CD8-positive, alpha-beta memory T cell (primary cell): Measurements from ENCODE around the gene INO80. TPM values are rescaled to one million over a fixed set of nuclear protein-coding genes. Genes with fewer than 3 reads are reported as not detected.
A peak's percentile ranks its signal among the peaks of the same experiment; 100 is the strongest.

Source experiments
- CTCF ChIA-PET: fragments of 350-600 bp; sonication (Branson Sonifier 250); formaldehyde crosslinking; loops from one replicate; lab custom pipeline; 2021; ENCODE audit warnings: antibody characterized with exemption; lab: Charles Lee
- POLR2A ChIA-PET: fragments of 350-600 bp; sonication (Branson Sonifier 250); formaldehyde crosslinking; loops from one replicate; lab custom pipeline; 2021; ENCODE audit warnings: antibody characterized with exemption; lab: Charles Lee
- DNase-seq, 5 donors: peaks; one replicate each; pipeline versions ENCODE4 v3.0.0 to v3.0.0-alpha.2; 2020 to 2022; ENCODE audit warnings: mixed read lengths in 1 of 5
- H3K27ac ChIP-seq: one replicate; pipeline ENCODE4 v1.7.0; 2013; ENCODE audit warnings: low read depth, mild to moderate bottlenecking, low read length, moderate library complexity
- H3K27me3 ChIP-seq: 2 replicates; pipeline ENCODE4 v1.7.0; 2013; ENCODE audit warnings: low read length, mild to moderate bottlenecking; ENCODE audit not compliant: insufficient read depth, poor library complexity, severe bottlenecking
- H3K36me3 ChIP-seq: 2 replicates; pipeline ENCODE4 v1.7.0; 2013; ENCODE audit warnings: mild to moderate bottlenecking, low read length, moderate library complexity; ENCODE audit not compliant: insufficient read depth
- H3K4me1 ChIP-seq: 2 replicates; pipeline ENCODE4 v1.7.0; 2013; ENCODE audit warnings: mild to moderate bottlenecking, low read length, moderate library complexity; ENCODE audit not compliant: insufficient read depth
- H3K4me3 ChIP-seq: 2 replicates; pipeline ENCODE4 v1.7.0; 2013; ENCODE audit warnings: mild to moderate bottlenecking, low read length
- H3K9me3 ChIP-seq: 2 replicates; pipeline ENCODE4 v1.7.0; 2013; ENCODE audit warnings: mild to moderate bottlenecking, low read length
- H3K27ac Mint-ChIP-seq, 8 donors: one replicate each; pipeline ENCODE4 v1.8.0; 2020 to 2021; ENCODE audit warnings: mixed read lengths in 8 of 8, mild to moderate bottlenecking in 6 of 8, inconsistent platforms in 3 of 8, moderate library complexity in 3 of 8
- H3K27me3 Mint-ChIP-seq, 2 donors: one replicate each; pipeline ENCODE4 v1.8.0; 2020 to 2021; ENCODE audit warnings: mixed read lengths in 2 of 2, mild to moderate bottlenecking in 1 of 2, moderate library complexity in 1 of 2
- H3K36me3 Mint-ChIP-seq, 3 donors: one replicate each; pipeline ENCODE4 v1.8.0; 2020 to 2021; ENCODE audit warnings: mixed read lengths in 3 of 3, inconsistent platforms in 1 of 3, mild to moderate bottlenecking in 1 of 3
- H3K4me1 Mint-ChIP-seq, 3 donors: one replicate each; pipeline ENCODE4 v1.8.0; 2020 to 2021; ENCODE audit warnings: mixed read lengths in 3 of 3, inconsistent platforms in 1 of 3, mild to moderate bottlenecking in 1 of 3
- H3K4me3 Mint-ChIP-seq, 7 donors: one replicate each; pipeline ENCODE4 v1.8.0; 2020 to 2021; ENCODE audit warnings: mixed read lengths in 7 of 7, mild to moderate bottlenecking in 6 of 7, moderate library complexity in 4 of 7, inconsistent platforms in 2 of 7
- H3K9me3 Mint-ChIP-seq, 5 donors: one replicate each; pipeline ENCODE4 v1.8.0; 2020 to 2022; ENCODE audit warnings: mixed read lengths in 5 of 5, mild to moderate bottlenecking in 3 of 5, moderate library complexity in 2 of 5, inconsistent platforms in 1 of 5
- polyA plus RNA-seq: library from polyadenylated mRNA; unstranded; fragments of 300-500 nt; fragmentation: Illumina TruSeq; gene quantifications from one replicate; pipeline ENCODE4 v1.2.3, GENCODE V29; 2021
- total RNA-seq, 2 experiments: library from RNA; stranded (reverse); gene quantifications; one replicate each; pipeline ENCODE4 v1.2.3, GENCODE V29; 2021

INO80 gene
- total and polyA plus RNA-seq, 3 experiments from 2014 or later, result 7.2 to 29.2 (median 26.3) TPM

GRCh38 chr15:40936234-40936708 lies 179.8 kb downstream of the INO80 start:
- CTCF ChIA-PET, result interaction anchor here (0.7 kb wide), 1 partner anchor 25 kb away, joined by 3 read pairs; no protein-coding TSS in a partner anchor
- H3K36me3 Mint-ChIP-seq, result no peaks in the 10 kb centered on the region
- no peaks in the 10 kb centered on the region for H3K9me3 Mint-ChIP-seq

DNA sequence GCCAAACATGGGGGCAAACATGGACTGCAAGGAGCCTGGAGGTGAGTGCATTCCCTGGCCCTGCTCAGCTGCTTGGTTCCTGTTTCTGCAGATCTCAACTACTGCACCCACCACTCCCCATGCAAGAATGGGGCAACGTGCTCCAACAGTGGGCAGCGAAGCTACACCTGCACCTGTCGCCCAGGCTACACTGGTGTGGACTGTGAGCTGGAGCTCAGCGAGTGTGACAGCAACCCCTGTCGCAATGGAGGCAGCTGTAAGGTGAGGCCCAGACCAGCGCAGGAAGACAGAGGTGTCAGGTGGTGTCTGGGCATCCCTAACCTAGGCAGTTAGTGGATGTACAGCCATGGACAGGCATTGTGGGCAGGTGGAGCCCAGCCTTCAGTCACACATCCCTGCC lies 181.6 kb downstream of the INO80 start:
- Histone ChIP-seq H3K4me3 (no peak overlapping the region), H3K4me1 (peaks cover 18% of the 10 kb centered on the region), H3K9me3 (no peaks in the 10 kb centered on the region), H3K36me3 (no peaks in the 10 kb centered on the region), H3K27me3 (peaks cover 23% of the 10 kb centered on the region), H3K27ac (no peak overlapping the region)
- H3K9me3 Mint-ChIP-seq, result no peaks in the 10 kb centered on the region
- H3K27me3 Mint-ChIP-seq, result peaks cover 29 to 33% of the 10 kb centered on the region in 2 donors
- no peak for DNase-seq
- ChIA-PET POLR2A (no interaction called here), CTCF (no interaction called here)
- H3K36me3 Mint-ChIP-seq, result no peaks in the 10 kb centered on the region
- peaks cover 16 to 29% (median 19%) of the 10 kb centered on the region in 3 donors for H3K4me1 Mint-ChIP-seq
- no peak overlapping the region for H3K4me3 Mint-ChIP-seq
- H3K27ac Mint-ChIP-seq, result no peak overlapping the region

More at GRCh38 chr15:40936234-40936708, 179.8 kb downstream of the INO80 start:
- H3K27ac ChIP-seq, result no peak overlapping the region
- H3K4me3 ChIP-seq, result no peak overlapping the region
- H3K27me3 ChIP-seq, result peaks cover 6% of the 10 kb centered on the region
- H3K27me3 Mint-ChIP-seq, result peaks cover 17 to 18% of the 10 kb centered on the region in 2 donors
- H3K36me3 ChIP-seq, result no peaks in the 10 kb centered on the region
- DNase-seq, result no peak
- POLR2A ChIA-PET, result interaction anchor here (0.7 kb wide), 1 partner anchor 1775 kb away, joined by 3 read pairs; no protein-coding TSS in a partner anchor
- H3K27ac Mint-ChIP-seq, result peak overlapping the region in 1 of 8 donors; percentile 74
- peaks cover 8% of the 10 kb centered on the region for H3K4me1 ChIP-seq
- no peaks in the 10 kb centered on the region for H3K9me3 ChIP-seq
- no peak overlapping the region for H3K4me3 Mint-ChIP-seq
- peaks cover 8 to 29% (median 12%) of the 10 kb centered on the region in 3 donors for H3K4me1 Mint-ChIP-seq

DNA sequence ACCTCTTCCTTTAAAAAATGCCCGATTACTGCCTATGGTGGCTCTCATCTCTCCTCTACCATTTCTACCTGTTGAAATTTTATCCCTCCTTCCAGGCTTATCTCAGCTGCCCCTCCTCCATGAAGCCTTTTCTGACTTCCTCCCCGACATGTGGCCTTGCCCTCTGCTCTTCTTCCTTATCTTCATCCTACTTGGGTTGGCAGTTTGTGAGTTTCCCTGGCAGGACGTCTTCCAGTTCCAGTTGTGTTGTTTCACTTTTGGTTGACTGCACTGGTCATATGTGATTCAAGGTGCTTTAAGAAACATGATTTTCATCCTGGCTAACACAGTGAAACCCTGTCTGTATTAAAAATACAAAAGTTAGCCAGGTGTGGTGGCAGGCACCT lies 182.6 kb downstream of the INO80 start:
- peaks cover 24% of the 10 kb centered on the region for H3K4me1 ChIP-seq
- Mint-ChIP-seq H3K36me3 (no peaks in the 10 kb centered on the region), H3K4me3 (no peak overlapping the region), H3K4me1 (peaks cover 24 to 39% (median 25%) of the 10 kb centered on the region in 3 donors), H3K9me3 (no peaks in the 10 kb centered on the region), H3K27ac (no peak overlapping the region), H3K27me3 (peaks cover 37 to 43% of the 10 kb centered on the region in 2 donors)
- no peak for DNase-seq
- peaks cover 23% of the 10 kb centered on the region for H3K27me3 ChIP-seq
- CTCF ChIA-PET, result interaction anchor here (1.3 kb wide), 1 partner anchor 9 kb away, joined by 5 read pairs; no protein-coding TSS in a partner anchor
- H3K27ac ChIP-seq, result no peak overlapping the region
- no peaks in the 10 kb centered on the region for H3K9me3 ChIP-seq
- POLR2A ChIA-PET, result no interaction called here
- H3K4me3 ChIP-seq, result no peak overlapping the region
- no peaks in the 10 kb centered on the region for H3K36me3 ChIP-seq

DNA sequence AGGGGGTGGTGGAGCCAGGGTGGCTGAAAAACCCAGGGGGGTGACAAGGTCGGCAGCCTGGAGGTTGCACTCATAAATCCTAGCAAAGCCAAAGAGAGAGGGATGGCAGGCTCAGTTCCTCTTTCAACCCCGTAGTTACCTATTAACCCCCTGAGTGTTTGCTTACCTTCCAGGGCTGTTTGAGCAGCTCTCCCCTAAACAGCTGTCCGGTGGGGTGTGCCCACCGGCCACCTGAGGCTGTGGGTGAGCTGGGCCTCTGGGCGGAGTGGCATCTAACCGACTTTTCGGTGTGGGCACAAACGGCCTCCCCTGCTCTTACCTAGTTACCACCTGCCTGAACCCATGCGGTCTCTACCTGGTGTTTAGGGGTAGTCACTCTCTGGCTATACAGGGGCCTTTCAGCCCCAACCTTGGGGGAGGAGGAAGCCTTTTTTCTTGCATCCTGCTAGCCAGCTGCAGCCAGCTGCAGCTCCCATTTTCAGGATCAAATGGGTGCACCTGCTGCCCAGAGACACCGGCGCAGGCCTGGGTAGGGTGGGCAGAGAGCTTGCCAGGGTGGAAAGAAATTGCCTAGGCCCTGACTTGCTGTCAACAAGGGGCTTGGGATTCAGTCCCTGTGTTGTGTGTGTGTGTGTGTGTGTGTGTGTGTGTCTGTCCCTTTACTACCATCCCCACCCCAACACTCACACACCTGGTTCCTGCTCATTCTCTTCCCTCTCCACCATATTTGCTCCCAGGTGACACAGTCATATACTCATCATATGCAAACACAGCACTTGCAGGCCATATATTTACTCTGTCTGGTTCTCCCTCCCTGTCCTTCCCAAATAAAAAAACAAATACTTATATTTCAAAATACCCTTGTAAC lies 183.2 kb downstream of the INO80 start:
- H3K27ac ChIP-seq, result no peak overlapping the region
- Mint-ChIP-seq H3K4me1 (peaks cover 24 to 43% (median 26%) of the 10 kb centered on the region in 3 donors), H3K36me3 (no peaks in the 10 kb centered on the region), H3K27ac (no peak overlapping the region), H3K4me3 (no peak overlapping the region), H3K27me3 (peaks cover 40 to 43% of the 10 kb centered on the region in 2 donors), H3K9me3 (no peaks in the 10 kb centered on the region)
- no peak overlapping the region for H3K4me3 ChIP-seq
- CTCF ChIA-PET, result interaction anchor here (1.3 to 1.7 kb wide), 2 partner anchors 9 to 17 kb away, joined by 4 to 5 read pairs; no protein-coding TSS in a partner anchor
- peaks cover 25% of the 10 kb centered on the region for H3K27me3 ChIP-seq
- peaks cover 25% of the 10 kb centered on the region for H3K4me1 ChIP-seq
- no peaks in the 10 kb centered on the region for H3K9me3 ChIP-seq
- POLR2A ChIA-PET, result no interaction called here
- H3K36me3 ChIP-seq, result no peaks in the 10 kb centered on the region
- DNase-seq, result no peak

GRCh38 chr15:40932156-40932555 lies 183.9 kb downstream of the INO80 start:
- Histone ChIP-seq H3K36me3 (no peaks in the 10 kb centered on the region), H3K4me3 (no peak overlapping the region), H3K27ac (no peak overlapping the region), H3K27me3 (peaks cover 33% of the 10 kb centered on the region), H3K4me1 (peaks cover 27% of the 10 kb centered on the region), H3K9me3 (no peaks in the 10 kb centered on the region)
- CTCF ChIA-PET, result interaction anchor here (0.7 to 2.5 kb wide), 5 partner anchors 10 to 29 kb away, joined by 3 to 7 read pairs (median 5); partner anchors contain the start of gene CHAC1
- peaks cover 43 to 46% of the 10 kb centered on the region in 2 donors for H3K27me3 Mint-ChIP-seq
- POLR2A ChIA-PET, result no interaction called here
- H3K27ac Mint-ChIP-seq, result no peak overlapping the region
- peaks cover 27 to 46% (median 28%) of the 10 kb centered on the region in 3 donors for H3K4me1 Mint-ChIP-seq
- H3K4me3 Mint-ChIP-seq, result peak overlapping the region in 3 of 7 donors; percentile 5 to 51 (median 20)
- H3K36me3 Mint-ChIP-seq, result no peaks in the 10 kb centered on the region
- DNase-seq, result no peak
- H3K9me3 Mint-ChIP-seq, result no peaks in the 10 kb centered on the region

GRCh38 chr15:40931300-40932142 lies 184.6 kb downstream of the INO80 start:
- Mint-ChIP-seq H3K4me3 (peak overlapping the region; percentile 61 to 85 (median 69)), H3K9me3 (no peaks in the 10 kb centered on the region), H3K27me3 (peaks cover 46 to 52% of the 10 kb centered on the region in 2 donors), H3K36me3 (no peaks in the 10 kb centered on the region), H3K4me1 (peaks cover 32 to 53% (median 34%) of the 10 kb centered on the region in 3 donors), H3K27ac (no peak overlapping the region)
- H3K27me3 ChIP-seq, result peaks cover 39% of the 10 kb centered on the region
- POLR2A ChIA-PET, result interaction anchor here (1.2 kb wide), 1 partner anchor 9 kb away, joined by 4 read pairs; no protein-coding TSS in a partner anchor
- no peaks in the 10 kb centered on the region for H3K36me3 ChIP-seq
- CTCF ChIA-PET, result interaction anchor here (0.7 to 2.5 kb wide), 8 partner anchors 9 to 31 kb away, joined by 3 to 7 read pairs (median 4); partner anchors contain the start of gene CHAC1
- no peak overlapping the region for H3K4me3 ChIP-seq
- DNase-seq, result no peak
- peaks cover 33% of the 10 kb centered on the region for H3K4me1 ChIP-seq
- H3K27ac ChIP-seq, result no peak overlapping the region
- no peaks in the 10 kb centered on the region for H3K9me3 ChIP-seq
